ENCODE results near the gene GRIK2.
"Not testable (repeated sequence)": the region's sequence is repeated elsewhere in the genome, so short reads cannot be mapped to it uniquely, and the experiment has no call there.

GRIK2 gene

GRCh38 chr6:101994521-101994920 lies 601.0 kb downstream of the GRIK2 start:
- no peak for DNase-seq (ENCODE audit: low read depth in 1 of 2, low spot score in 1 of 2)

DNA sequence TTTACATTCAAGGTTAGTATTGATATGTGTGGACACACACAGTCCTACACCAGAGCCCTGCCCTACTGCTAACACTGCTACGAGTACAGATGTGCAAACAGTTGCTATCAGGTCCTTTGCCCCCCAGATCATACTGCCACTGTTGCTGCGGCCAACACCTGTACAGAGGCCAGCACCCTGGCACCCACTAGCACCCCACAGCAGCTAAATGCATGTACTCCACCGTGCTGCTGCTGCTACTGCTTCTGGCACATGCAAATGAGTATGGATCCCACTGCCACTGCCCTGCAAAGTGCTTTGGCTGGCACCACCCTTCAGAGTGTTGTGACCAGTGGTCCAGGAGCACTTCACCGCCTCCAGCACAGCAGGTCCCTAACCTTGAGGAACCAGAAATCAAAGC lies 621.9 kb downstream of the GRIK2 start:
- no peak for DNase-seq (ENCODE audit: low read depth in 1 of 2, low spot score in 1 of 2)

DNA sequence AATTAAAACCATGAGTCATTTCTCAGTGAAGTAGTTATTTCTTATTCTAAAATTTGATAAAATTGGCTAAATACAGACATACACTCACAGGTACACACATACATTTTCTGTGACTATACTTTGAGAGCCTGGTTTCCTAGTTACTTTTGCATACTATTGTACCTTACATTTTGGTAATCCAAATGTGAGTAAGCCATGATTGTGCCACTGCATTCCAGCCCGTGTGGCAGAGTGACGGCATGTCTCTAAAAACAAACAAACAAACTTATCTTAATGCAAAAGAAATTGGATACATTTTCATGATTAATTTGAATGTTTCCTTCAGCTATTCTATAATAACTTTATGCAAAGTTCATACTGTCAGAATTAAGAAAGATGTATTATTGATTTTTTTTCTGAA lies 628.8 kb downstream of the GRIK2 start:
- no peak for DNase-seq (ENCODE audit: low read depth in 1 of 2, low spot score in 1 of 2)

- no peak for DNase-seq (ENCODE audit: low read depth in 1 of 2, low spot score in 1 of 2)
These were observed 629.3 kb downstream of the GRIK2 start for GRCh38 chr6:102022803-102023202.

GRCh38 chr6:102023977-102024657 lies 630.6 kb downstream of the GRIK2 start:
- DNase-seq (ENCODE audit: low read depth in 1 of 2, low spot score in 1 of 2) = no peak

- no peak for DNase-seq (ENCODE audit: low read depth in 1 of 2, low spot score in 1 of 2)
These were observed 633.1 kb downstream of the GRIK2 start for GRCh38 chr6:102026649-102027048.

DNA sequence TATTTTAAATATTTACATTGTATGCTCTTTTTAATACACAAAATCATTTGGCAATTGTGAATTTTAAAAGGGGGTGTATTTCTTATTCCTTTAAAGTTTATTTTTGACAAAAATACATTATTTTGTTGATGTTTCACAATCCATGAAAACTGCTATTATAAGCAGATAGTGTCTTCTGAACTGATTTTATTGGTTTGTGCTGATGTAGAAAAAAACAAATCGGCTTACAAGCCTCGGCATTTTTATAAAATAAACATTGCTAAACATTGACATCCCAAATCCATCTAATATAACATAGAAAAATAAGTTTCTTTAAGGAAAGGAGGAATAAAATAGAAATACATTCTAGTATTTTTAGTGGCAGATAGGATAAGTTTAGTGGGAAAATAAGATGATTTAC lies 634.7 kb downstream of the GRIK2 start:
- DNase-seq (ENCODE audit: low read depth in 1 of 2, low spot score in 1 of 2) = no peak

- no peak for DNase-seq (ENCODE audit: low read depth in 1 of 2, low spot score in 1 of 2)
These were observed 645.5 kb downstream of the GRIK2 start for GRCh38 chr6:102038964-102039363.

DNA sequence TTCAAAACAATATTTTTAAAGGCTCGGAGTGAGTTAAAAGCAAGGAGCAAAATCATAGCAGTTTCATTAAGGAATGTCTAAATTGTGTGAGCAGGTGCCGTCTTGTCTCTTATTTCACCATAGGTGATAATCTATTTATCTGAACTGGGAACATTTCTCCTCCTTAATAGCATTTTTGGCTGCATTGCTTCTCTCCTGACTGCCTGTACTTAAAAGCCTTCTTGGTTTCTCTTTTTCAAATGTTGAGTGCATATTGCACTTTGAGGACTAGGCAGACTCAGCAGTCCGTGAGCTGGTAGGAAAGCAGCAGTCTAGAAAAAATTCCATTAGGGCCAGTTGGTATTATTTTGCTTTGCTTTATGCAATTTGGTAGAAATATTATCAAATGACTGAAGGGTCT lies 645.9 kb downstream of the GRIK2 start:
- DNase-seq (ENCODE audit: low read depth in 1 of 2, low spot score in 1 of 2) = no peak

DNA sequence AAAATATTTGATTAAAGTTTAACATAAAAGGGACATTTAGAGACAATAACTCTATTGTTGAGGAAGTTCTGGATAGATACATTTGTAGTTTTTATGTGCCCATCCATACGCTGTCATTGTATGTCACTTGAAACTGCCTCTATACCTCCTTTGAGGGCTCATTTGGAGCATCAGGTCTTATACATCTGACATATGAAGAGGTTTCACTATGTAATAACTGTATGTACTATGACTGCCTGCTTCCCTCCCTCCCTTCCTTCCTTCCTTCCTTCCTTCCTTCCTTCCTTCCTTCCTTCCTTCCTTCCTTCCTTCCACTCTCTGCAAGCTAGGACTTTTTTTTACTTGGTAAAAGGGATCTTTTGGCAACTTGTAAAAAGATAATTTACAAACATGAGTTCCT lies 657.5 kb downstream of the GRIK2 start:
- DNase-seq (ENCODE audit: low read depth in 1 of 2, low spot score in 1 of 2) = no peak

- DNase-seq (ENCODE audit: low read depth in 1 of 2, low spot score in 1 of 2) = no peak
These were observed 658.2 kb downstream of the GRIK2 start for GRCh38 chr6:102051720-102052119.

- DNase-seq (ENCODE audit: low read depth in 1 of 2, low spot score in 1 of 2) = no peak
These were observed 670.6 kb downstream of the GRIK2 start for GRCh38 chr6:102064142-102064541.

GRCh38 chr6:102066301-102066700 lies 672.8 kb downstream of the GRIK2 start:
- no peak for DNase-seq (ENCODE audit: low read depth in 1 of 2, low spot score in 1 of 2)

DNA sequence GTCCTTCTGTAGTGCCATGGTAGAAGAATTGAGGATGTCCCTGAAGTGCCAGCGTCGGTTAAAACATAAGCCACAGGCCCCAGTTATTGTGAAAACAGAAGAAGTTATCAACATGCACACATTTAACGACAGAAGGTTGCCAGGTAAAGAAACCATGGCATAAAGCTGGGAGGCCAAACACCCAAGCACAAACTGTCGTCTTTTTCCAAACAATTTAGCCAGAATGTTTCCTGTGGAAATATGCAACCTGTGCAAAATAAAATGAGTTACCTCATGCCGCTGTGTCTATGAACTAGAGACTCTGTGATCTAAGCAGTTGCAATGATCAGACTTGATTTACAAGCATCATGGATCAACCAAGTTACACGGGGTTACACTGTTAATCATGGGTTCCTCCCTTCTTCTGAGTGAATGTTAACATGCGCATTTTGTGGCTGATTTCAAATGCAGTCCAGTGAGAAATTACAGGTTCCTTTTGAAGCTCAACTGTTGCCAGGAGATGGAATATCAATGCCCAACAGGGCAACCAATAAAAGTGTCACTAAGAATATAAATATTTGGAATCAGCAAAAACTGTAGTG lies 674.9 kb downstream of the GRIK2 start:
- DNase-seq (ENCODE audit: low read depth in 1 of 2, low spot score in 1 of 2) = no peak

- DNase-seq (ENCODE audit: low read depth in 1 of 2, low spot score in 1 of 2) = no peak
These were observed 682.0 kb downstream of the GRIK2 start for GRCh38 chr6:102075539-102075938.

GRCh38 chr6:102085257-102085656 lies 691.7 kb downstream of the GRIK2 start:
- DNase-seq (ENCODE audit: low read depth in 1 of 2, low spot score in 1 of 2) = no peak

GRCh38 chr6:102088160-102088559 lies 694.7 kb downstream of the GRIK2 start:
- DNase-seq (ENCODE audit: low read depth in 1 of 2, low spot score in 1 of 2) = not testable (repeated sequence)

DNA sequence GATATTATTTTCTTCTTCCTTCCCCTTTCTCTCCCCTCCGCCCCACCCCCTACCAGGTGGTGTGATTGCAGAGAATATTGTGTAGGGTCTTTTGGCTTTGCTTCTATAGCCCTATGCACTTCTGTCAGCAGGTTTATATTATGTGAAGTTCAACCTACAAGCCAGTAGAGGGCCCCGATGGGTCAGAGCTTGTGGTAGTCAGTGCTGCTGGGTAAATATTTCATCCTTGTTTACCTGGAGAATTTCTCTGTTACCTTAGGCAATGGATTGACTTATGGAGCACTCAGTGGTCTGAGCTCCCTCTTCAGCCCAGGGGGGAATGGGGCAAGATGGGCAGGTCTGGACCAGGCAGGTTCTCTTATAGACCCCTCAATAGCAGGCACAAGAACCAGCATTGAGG lies 720.9 kb downstream of the GRIK2 start:
- no peak for DNase-seq (ENCODE audit: low read depth in 1 of 2, low spot score in 1 of 2)

GRCh38 chr6:102115911-102116310 lies 722.4 kb downstream of the GRIK2 start:
- DNase-seq (ENCODE audit: low read depth in 1 of 2, low spot score in 1 of 2) = no peak

DNA sequence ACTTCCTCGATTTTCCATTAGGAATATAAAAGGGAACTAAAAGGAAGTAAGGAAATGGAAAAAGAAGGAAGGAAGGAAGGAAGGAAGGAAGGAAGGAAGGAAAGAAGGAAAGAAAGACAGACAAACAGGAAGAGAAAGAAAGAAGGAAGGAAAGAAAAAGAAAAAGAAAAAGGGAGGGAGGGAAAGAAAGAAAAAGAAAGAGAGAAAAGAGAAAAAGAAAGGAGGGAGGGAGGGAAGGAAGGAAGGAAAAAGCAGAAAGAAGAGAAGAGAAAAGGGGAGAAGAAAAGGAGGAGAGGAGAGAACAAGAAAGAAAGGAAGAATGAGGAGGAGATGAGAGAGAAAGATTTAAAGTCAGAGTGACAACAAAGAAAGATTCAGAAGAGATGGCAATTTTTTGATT lies 724.5 kb downstream of the GRIK2 start:
- DNase-seq (ENCODE audit: low read depth in 1 of 2, low spot score in 1 of 2) = no peak
